B cell (primary cell): ENCODE data around the gene TSSK6. TPM values are rescaled to one million over a fixed set of nuclear protein-coding genes. Genes with fewer than 3 reads are reported as not detected.

ENCODE experiments used
- ATAC-seq: fragments of 200-7000 bp; cut with Tn5 transposase; one replicate; pipeline ENCODE4 v1.10.0; 2021; ENCODE audit warnings: low read depth, mild to moderate bottlenecking, moderate number of reproducible peaks, moderate library complexity
- CTCF ChIA-PET: fragments of 350-600 bp; sonication (Branson Sonifier 250); formaldehyde crosslinking; loops from one replicate; lab custom pipeline; 2021; ENCODE audit warnings: antibody characterized with exemption, inconsistent platforms; lab: Charles Lee
- POLR2A ChIA-PET: fragments of 350-600 bp; sonication (Branson Sonifier 250); formaldehyde crosslinking; loops from one replicate; lab custom pipeline; 2021; ENCODE audit warnings: antibody characterized with exemption; lab: Charles Lee
- DNase-seq: peaks from one replicate; pipeline ENCODE4 v3.0.0; 2013
- H2AFZ ChIP-seq: 2 replicates; pipeline ENCODE4 v1.6.1; 2012; ENCODE audit warnings: mild to moderate bottlenecking, low read depth, low read length; ENCODE audit not compliant: insufficient read depth, poor library complexity, severe bottlenecking
- H3K27ac ChIP-seq, 2 donors: 1 replicate in 1 of 2; 2 replicates in 1 of 2; pipeline ENCODE4 v1.5.1; 2012 to 2013; ENCODE audit warnings: low read length in 2 of 2, mild to moderate bottlenecking in 2 of 2, moderate library complexity in 1 of 2
- H3K27me3 ChIP-seq, 4 experiments: fragments of 200-600 bp in 1 of 4; sonication (generic) in 1 of 4; replicated peaks in 1 of 4; 1 replicate in 2 of 4; 2 replicates in 2 of 4; pipeline versions ENCODE4 v1.6.1 to v1.7.0; 2013 to 2016; ENCODE audit warnings: low read length in 3 of 4, mild to moderate bottlenecking in 2 of 4, mixed read lengths in 1 of 4, moderate library complexity in 1 of 4; ENCODE audit not compliant: insufficient read depth in 4 of 4, control insufficient read depth in 3 of 4; ENCODE audit errors: control extremely low read depth in 1 of 4
- H3K36me3 ChIP-seq, 2 experiments: replicated peaks in 1 of 2; 1 replicate in 1 of 2; 2 replicates in 1 of 2; pipeline versions ENCODE4 v1.6.1 to v1.7.1; 2013; ENCODE audit warnings: low read length in 1 of 2; ENCODE audit not compliant: insufficient read depth in 2 of 2, control insufficient read depth in 1 of 2; ENCODE audit errors: control extremely low read depth in 1 of 2, extremely low read depth in 1 of 2
- H3K4me1 ChIP-seq, 2 donors: fragments of 200-600 bp in 1 of 2; sonication (generic) in 1 of 2; 1 replicate in 1 of 2; 2 replicates in 1 of 2; pipeline versions ENCODE4 v1.5.1 to v1.6.1; 2013 to 2017; ENCODE audit warnings: low read length in 2 of 2; ENCODE audit not compliant: control insufficient read depth in 2 of 2, insufficient read depth in 2 of 2
- H3K4me2 ChIP-seq: replicated peaks from 2 replicates; pipeline ENCODE3; 2012; ENCODE audit warnings: mild to moderate bottlenecking, low read depth, low read length; ENCODE audit not compliant: poor library complexity, severe bottlenecking
- H3K4me3 ChIP-seq, 5 experiments: fragments of 200-600 bp in 1 of 5; sonication (generic) in 1 of 5; 1 replicate in 3 of 5; 2 replicates in 2 of 5; pipeline versions ENCODE4 v1.5.1 to v1.7.0; 2011 to 2016; ENCODE audit warnings: low read length in 4 of 5, mild to moderate bottlenecking in 4 of 5, low read depth in 2 of 5, control low read depth in 1 of 5, moderate library complexity in 1 of 5; ENCODE audit not compliant: insufficient read depth in 1 of 5; ENCODE audit errors: control extremely low read depth in 1 of 5, extremely low read depth in 1 of 5
- H3K79me2 ChIP-seq: fragments of 200-600 bp; sonication (generic); one replicate; pipeline ENCODE4 v1.6.0; 2016; ENCODE audit warnings: low read length; ENCODE audit not compliant: control insufficient read depth, insufficient read depth
- H3K9ac ChIP-seq: fragments of 200-600 bp; sonication (generic); 2 replicates; pipeline ENCODE4 v1.6.1; 2017; ENCODE audit warnings: mild to moderate bottlenecking, low read length, moderate library complexity
- H3K9me3 ChIP-seq, 3 donors: one replicate each; pipeline versions ENCODE4 v1.6.1 to v1.7.1; 2013; ENCODE audit warnings: low read length in 2 of 3; ENCODE audit not compliant: control insufficient read depth in 2 of 3, insufficient read depth in 1 of 3; ENCODE audit errors: control extremely low read depth in 1 of 3
- H4K20me1 ChIP-seq: 2 replicates; pipeline ENCODE4 v1.6.0; 2012; ENCODE audit warnings: mild to moderate bottlenecking, low read length; ENCODE audit not compliant: insufficient read depth, control insufficient read depth, poor library complexity, severe bottlenecking
- H3K27ac Mint-ChIP-seq: one replicate; pipeline ENCODE4 v1.8.0; 2021; ENCODE audit warnings: mixed read lengths
- H3K27me3 Mint-ChIP-seq: one replicate; pipeline ENCODE4 v1.8.0; 2021; ENCODE audit warnings: mixed read lengths
- H3K4me1 Mint-ChIP-seq: one replicate; pipeline ENCODE4 v1.8.0; 2021; ENCODE audit warnings: mixed read lengths
- H3K4me3 Mint-ChIP-seq: one replicate; pipeline ENCODE4 v1.8.0; 2021; ENCODE audit warnings: mixed read lengths
- H3K9me3 Mint-ChIP-seq: one replicate; pipeline ENCODE4 v1.8.0; 2022; ENCODE audit warnings: mixed read lengths; ENCODE audit not compliant: insufficient read depth
- EZH2 ChIP-seq: IDR thresholded peaks from 2 replicates; pipeline ENCODE4 v1.6.1; 2012; ENCODE audit warnings: borderline replicate concordance, low read depth, mild to moderate bottlenecking, moderate library complexity, low read length; ENCODE audit not compliant: insufficient read depth, poor library complexity, severe bottlenecking
- WGBS: methylation state at CpG from one replicate; pipeline ENCODE4 v1.1.5; 2013; ENCODE audit warnings: missing lambda C conversion rate; ENCODE audit not compliant: insufficient coverage; 5-methylcytosine and 5-hydroxymethylcytosine counted together
- intact Hi-C: fragments of 100-400 bp; cut with micrococcal nuclease; formaldehyde crosslinking; loops from one replicate; pipeline ENCODE4 v1.10.0; 2022
- polyA plus RNA-seq: library from polyadenylated mRNA; depleted of rRNA; stranded (reverse); fragments of >200 nt; gene quantifications from 2 replicates; pipeline ENCODE4 v1.2.3, GENCODE V29; 2012
- total RNA-seq, 2 donors: library from RNA; stranded (reverse); fragments of 120-200 nt in 1 of 2; gene quantifications; 1 replicate in 1 of 2; 2 replicates in 1 of 2; pipeline versions ENCODE4 v1.2.3 to v1.2.4, GENCODE V29; 2013 to 2022
- TF ChIP-seq, protein P1 (sequence below): fragments of 200-600 bp; IDR thresholded peaks from one replicate; pipeline ENCODE4 v1.8.0; 2022; ENCODE audit warnings: antibody characterized with exemption, mild to moderate bottlenecking

The TSSK6 gene
- total and polyA plus RNA-seq, 2 donors (not counting 1 experiment from before 2014, with no cell fraction given), result 8.9 to 9.6 TPM

DNA sequence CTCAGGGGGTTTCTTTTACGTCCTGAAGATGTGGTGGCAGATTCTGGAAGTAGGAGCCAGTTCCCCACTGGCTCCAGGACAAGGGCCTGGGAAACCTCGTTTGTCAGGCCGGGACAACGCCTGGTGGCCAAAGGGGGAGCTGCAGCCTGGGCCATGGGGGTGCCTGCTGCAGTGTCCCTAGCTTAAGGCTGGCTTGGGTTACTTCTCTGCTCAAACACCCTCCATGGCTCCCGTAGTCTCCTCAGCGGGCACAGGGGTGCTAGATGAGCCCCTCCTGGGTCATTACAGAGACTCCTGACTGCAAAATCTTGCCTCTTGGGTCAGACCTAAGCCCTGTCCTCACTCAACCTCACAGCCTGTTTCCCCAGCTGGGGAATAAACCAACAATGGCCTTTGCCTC, 37.5 kb upstream of the TSSK6 start:
- no peak overlapping the region for H3K27ac Mint-ChIP-seq
- POLR2A ChIA-PET, result no interaction called here
- no peak for DNase-seq

DNA sequence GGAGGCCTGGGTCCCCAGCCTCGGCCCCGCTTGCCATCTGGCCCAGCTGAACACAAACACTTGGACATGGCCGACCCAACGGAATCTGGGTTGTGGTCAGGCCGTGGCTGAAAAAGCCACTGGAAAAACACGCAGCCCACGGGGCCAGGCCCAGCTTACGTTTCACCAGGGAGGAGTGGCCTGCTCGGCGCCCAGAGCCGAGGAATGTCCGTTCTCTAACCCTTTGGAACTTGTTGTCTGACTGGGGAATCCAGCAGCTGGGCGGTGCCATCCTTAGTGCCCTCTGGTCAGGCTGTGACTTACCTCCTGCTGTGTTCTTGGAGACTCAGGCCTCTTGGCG, 36.5 kb upstream of the TSSK6 start:
- no peak overlapping the region for H3K27ac ChIP-seq
- no peak for ATAC-seq
- no peak overlapping the region for H3K9ac ChIP-seq
- Mint-ChIP-seq H3K27me3 (peaks cover 8% of the 10 kb centered on the region), H3K27ac (no peak overlapping the region), H3K9me3 (no peaks in the 10 kb centered on the region), H3K4me3 (no peak overlapping the region), H3K4me1 (no peaks in the 10 kb centered on the region)
- H3K9me3 ChIP-seq, result peaks cover 0 to 11% (median 0%) of the 10 kb centered on the region in 3 donors
- ChIA-PET POLR2A (no interaction called here), CTCF (interaction anchor here (1.0 to 2.8 kb wide), 2 partner anchors 19 to 26 kb away, joined by 3 to 8 read pairs; no protein-coding TSS in a partner anchor)
- no peak overlapping the region for H3K4me2 ChIP-seq
- DNase-seq, result no peak
- H3K27me3 ChIP-seq, result peaks cover 0 to 12% (median 0%) of the 10 kb centered on the region in 4 experiments
- no peaks in the 10 kb centered on the region for H3K79me2 ChIP-seq
- WGBS, result 89% methylated on average over 14 of the region's 14 CpGs
- H3K4me3 ChIP-seq, result no peak overlapping the region
- H4K20me1 ChIP-seq, result no peaks in the 10 kb centered on the region
- no peak for TF ChIP-seq EZH2
- TF ChIP-seq, protein P1, sequence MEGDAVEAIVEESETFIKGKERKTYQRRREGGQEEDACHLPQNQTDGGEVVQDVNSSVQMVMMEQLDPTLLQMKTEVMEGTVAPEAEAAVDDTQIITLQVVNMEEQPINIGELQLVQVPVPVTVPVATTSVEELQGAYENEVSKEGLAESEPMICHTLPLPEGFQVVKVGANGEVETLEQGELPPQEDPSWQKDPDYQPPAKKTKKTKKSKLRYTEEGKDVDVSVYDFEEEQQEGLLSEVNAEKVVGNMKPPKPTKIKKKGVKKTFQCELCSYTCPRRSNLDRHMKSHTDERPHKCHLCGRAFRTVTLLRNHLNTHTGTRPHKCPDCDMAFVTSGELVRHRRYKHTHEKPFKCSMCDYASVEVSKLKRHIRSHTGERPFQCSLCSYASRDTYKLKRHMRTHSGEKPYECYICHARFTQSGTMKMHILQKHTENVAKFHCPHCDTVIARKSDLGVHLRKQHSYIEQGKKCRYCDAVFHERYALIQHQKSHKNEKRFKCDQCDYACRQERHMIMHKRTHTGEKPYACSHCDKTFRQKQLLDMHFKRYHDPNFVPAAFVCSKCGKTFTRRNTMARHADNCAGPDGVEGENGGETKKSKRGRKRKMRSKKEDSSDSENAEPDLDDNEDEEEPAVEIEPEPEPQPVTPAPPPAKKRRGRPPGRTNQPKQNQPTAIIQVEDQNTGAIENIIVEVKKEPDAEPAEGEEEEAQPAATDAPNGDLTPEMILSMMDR, result no peak
- intact Hi-C loops, result no loop called here
- peaks cover 0 to 2% of the 10 kb centered on the region in 2 donors for H3K4me1 ChIP-seq
- H3K36me3 ChIP-seq, result no peaks in the 10 kb centered on the region
- H2AFZ ChIP-seq, result no peak overlapping the region

More for the DNA sequence above, 37.5 kb upstream of the TSSK6 start:
- ATAC-seq, result peak; percentile 31
- Histone ChIP-seq H3K9me3 (peaks cover 0 to 11% (median 0%) of the 10 kb centered on the region in 3 donors), H3K79me2 (no peaks in the 10 kb centered on the region), H4K20me1 (no peaks in the 10 kb centered on the region), H3K27ac (no peak overlapping the region), H3K36me3 (no peaks in the 10 kb centered on the region), H3K9ac (no peak overlapping the region), H3K4me2 (no peak overlapping the region), H3K4me3 (no peak overlapping the region), H3K27me3 (peaks cover 0 to 7% (median 0%) of the 10 kb centered on the region in 4 experiments), H2AFZ (no peak overlapping the region), H3K4me1 (peaks cover 0 to 2% of the 10 kb centered on the region in 2 donors)
- Mint-ChIP-seq H3K4me1 (no peaks in the 10 kb centered on the region), H3K27me3 (peaks cover 8% of the 10 kb centered on the region), H3K9me3 (no peaks in the 10 kb centered on the region), H3K4me3 (no peak overlapping the region)
- CTCF ChIA-PET, result interaction anchor here (0.8 to 2.8 kb wide), 5 partner anchors 20 to 219 kb away, joined by 3 to 8 read pairs (median 4); partner anchors contain the start of gene PBX4
- intact Hi-C loops, result no loop called here
- WGBS, result 67% methylated on average over 6 of the region's 6 CpGs
- TF ChIP-seq EZH2, result no peak
- TF ChIP-seq, protein P1, result peak; percentile 61
